HepG2 (cell line): ENCODE measurements around the gene BICRA. TPM values are rescaled to one million over a fixed set of nuclear protein-coding genes. Genes with fewer than 3 reads are reported as not detected.
A peak's percentile ranks its signal among the peaks of the same experiment; 100 is the strongest.

Experiments
- ATAC-seq: fragments of 200-7000 bp; cut with Tn5 transposase; 3 replicates; pipeline ENCODE4 v1.9.1; 2020; ENCODE audit warnings: mild to moderate bottlenecking, moderate library complexity
- BruUV-seq: library from RNA; stranded (reverse); fragments of 400-500 nt; replicated peaks from 2 replicates; lab custom pipeline; 2021; lab: Mats Ljungman, UMichigan
- CTCF ChIA-PET: fragments of 300-600 bp; formaldehyde crosslinking; extraction: SDS; loops from one replicate; lab custom pipeline; 2021; ENCODE audit warnings: low total read pairs, inconsistent platforms, low intra/inter-chr PET ratio; lab: Yijun Ruan, JAX
- POLR2A ChIA-PET: fragments of 350-600 bp; sonication (Branson Sonifier 250); formaldehyde crosslinking; loops from one replicate; lab custom pipeline; 2020; ENCODE audit warnings: antibody characterized with exemption, inconsistent platforms; lab: Yijun Ruan, JAX
- DNase-seq: peaks from one replicate; pipeline ENCODE4 v3.0.0-alpha.2; 2015; ENCODE audit warnings: low spot score
- FAIRE-seq: peaks from 3 replicates; lab custom pipeline; 2011; peaks lifted over from hg19 to GRCh38; lab: Jason Lieb, UNC
- H2AFZ ChIP-seq: one replicate; pipeline ENCODE4 v1.6.1; 2011; ENCODE audit warnings: low read length, inconsistent platforms
- H3K27ac ChIP-seq: fragments of 300-600 bp; 3 replicates; pipeline ENCODE4 v1.8.0; 2011; ENCODE audit warnings: mixed run types, mild to moderate bottlenecking, mixed read lengths, low read length, inconsistent platforms; ENCODE audit not compliant: insufficient read depth; ENCODE audit errors: extremely low read length
- H3K27me3 ChIP-seq, 2 experiments: fragments of 200-600 bp in 1 of 2; 2 replicates in 1 of 2; 3 replicates in 1 of 2; pipeline versions ENCODE4 v1.6.0 to v1.8.0; 2011; ENCODE audit warnings: low read length in 2 of 2, mild to moderate bottlenecking in 2 of 2, moderate library complexity in 2 of 2, inconsistent platforms in 1 of 2; ENCODE audit not compliant: insufficient read depth in 2 of 2, control insufficient read depth in 1 of 2
- H3K36me3 ChIP-seq, 2 experiments: fragments of 200-600 bp in 1 of 2; replicated peaks in 1 of 2; 2 replicates in 1 of 2; 3 replicates in 1 of 2; pipeline versions ENCODE4 v1.5.1 to v1.8.0; 2011; ENCODE audit warnings: low read length in 2 of 2, inconsistent platforms in 1 of 2; ENCODE audit not compliant: insufficient read depth in 2 of 2, control insufficient read depth in 1 of 2
- H3K4me1 ChIP-seq: 2 replicates; pipeline ENCODE4 v1.5.1; 2012; ENCODE audit warnings: low read length, inconsistent platforms; ENCODE audit not compliant: insufficient read depth
- H3K4me2 ChIP-seq: 2 replicates; pipeline ENCODE4 v1.6.0; 2011; ENCODE audit warnings: low read depth, low read length, inconsistent platforms
- H3K4me3 ChIP-seq, 3 experiments: fragments of 200-600 bp in 1 of 3; sonication (generic), shearing (Covaris generic) in 1 of 3; replicated peaks in 1 of 3; 2 replicates each; pipeline ENCODE4 v1.5.1; 2011 to 2016; ENCODE audit warnings: low read length in 3 of 3, inconsistent platforms in 2 of 3, low read depth in 2 of 3, mild to moderate bottlenecking in 2 of 3, control low read depth in 1 of 3, mixed read lengths in 1 of 3; ENCODE audit not compliant: insufficient read depth in 1 of 3
- H3K79me2 ChIP-seq: one replicate; pipeline ENCODE4 v1.6.1; 2011; ENCODE audit warnings: low read length, inconsistent platforms; ENCODE audit not compliant: insufficient read depth
- H3K9ac ChIP-seq: 2 replicates; pipeline ENCODE4 v1.6.0; 2011; ENCODE audit warnings: mild to moderate bottlenecking, low read depth, low read length, inconsistent platforms; ENCODE audit not compliant: insufficient read depth
- H3K9me3 ChIP-seq: 2 replicates; pipeline ENCODE4 v1.5.1; 2012; ENCODE audit warnings: mild to moderate bottlenecking, low read length
- H4K20me1 ChIP-seq: 2 replicates; pipeline ENCODE4 v1.6.0; 2011; ENCODE audit warnings: inconsistent platforms, mild to moderate bottlenecking, low read length, moderate library complexity; ENCODE audit not compliant: insufficient read depth
- ATF4 ChIP-seq, 2 experiments: fragments of 450-650 bp in 1 of 2; sonication (generic) in 1 of 2; formaldehyde crosslinking; IDR thresholded peaks; 2 replicates each; pipeline versions ENCODE4 v1.5.0 to v1.8.0; 2020 to 2022; ENCODE audit warnings: mild to moderate bottlenecking in 1 of 2, missing genetic modification reagents in 1 of 2
- EED ChIP-seq: sonication (generic); formaldehyde crosslinking; IDR thresholded peaks from 2 replicates; pipeline ENCODE4 v1.5.0; 2020; ENCODE audit warnings: mild to moderate bottlenecking, missing genetic modification reagents
- FOSL2 ChIP-seq: sonication (generic); formaldehyde crosslinking; IDR thresholded peaks from 2 replicates; pipeline ENCODE4 v1.4.0; 2020; ENCODE audit warnings: missing genetic modification reagents
- IKZF4 ChIP-seq: sonication (generic); formaldehyde crosslinking; IDR thresholded peaks from 2 replicates; pipeline ENCODE4 v1.5.1; 2020; ENCODE audit warnings: borderline replicate concordance, mild to moderate bottlenecking, low read depth, missing genetic modification reagents; ENCODE audit errors: not compliant biosample characterization
- NCOA5 ChIP-seq: sonication (generic); formaldehyde crosslinking; IDR thresholded peaks from 2 replicates; pipeline ENCODE4 v1.4.0; 2020; ENCODE audit warnings: missing genetic modification reagents
- NFKB2 ChIP-seq: sonication (generic); formaldehyde crosslinking; IDR thresholded peaks from 2 replicates; pipeline ENCODE4 v1.4.0; 2020; ENCODE audit warnings: missing genetic modification reagents, borderline replicate concordance
- RXRB ChIP-seq: IDR thresholded peaks from 2 replicates; pipeline ENCODE4 v1.6.1; 2016; ENCODE audit warnings: borderline replicate concordance, missing genetic modification reagents, missing compliant biosample characterization
- WGBS: methylation state at CpG from one replicate; pipeline ENCODE4 v1.1.6; 2017; ENCODE audit warnings: low lambda C conversion rate; 5-methylcytosine and 5-hydroxymethylcytosine counted together
- in situ Hi-C: cut with HindIII; loops from 2 replicates; pipeline ENCODE4 v1.10.0; 2017; ENCODE audit warnings: low pct_unique_long_range_greater_than_20kb; ENCODE audit not compliant: extremely low pct_ligation_motif_present
- intact Hi-C: fragments of 100-400 bp; cut with micrococcal nuclease; formaldehyde crosslinking; loops from one replicate; pipeline ENCODE4 v1.10.0; 2022; ENCODE audit not compliant: unreplicated experiment
- polyA plus RNA-seq, 8 experiments: library from polyadenylated mRNA; depleted of rRNA in 3 of 8; stranded (reverse) in 7 of 8; unstranded in 1 of 8; fragments of >200 nt; fragmentation: Illumina TruSeq in 4 of 8; extraction: Trizol in 4 of 8; gene quantifications; 2 replicates each; pipeline versions ENCODE4 v1.2.1 to v1.2.3, GENCODE V29; 2011 to 2016; ENCODE audit warnings: low read depth in 4 of 8, missing spikeins in 1 of 8, mixed read lengths in 1 of 8; ENCODE audit not compliant: insufficient read depth in 1 of 8
- total RNA-seq, 5 experiments: library from RNA; depleted of rRNA; stranded (reverse); fragments of >200 nt; fragmentation: Illumina TruSeq; extraction: Trizol; gene quantifications; 2 replicates each; pipeline ENCODE4 v1.2.3, GENCODE V29; 2016; ENCODE audit warnings: low read depth in 1 of 5
- TF ChIP-seq, protein P1 (sequence below): sonication (generic); formaldehyde crosslinking; IDR thresholded peaks from 2 replicates; pipeline ENCODE4 v1.4.0; 2020; ENCODE audit warnings: missing genetic modification reagents
- TF ChIP-seq, protein P2 (sequence below): sonication (generic); formaldehyde crosslinking; IDR thresholded peaks from 2 replicates; pipeline ENCODE4 v1.4.0; 2020; ENCODE audit warnings: mild to moderate bottlenecking, missing genetic modification reagents

The BICRA gene
- total and polyA plus RNA-seq, 2 of the 13 experiments (the other 11 are each of a cell fraction or from before 2014, with no cell fraction given) = 0.55 to 0.71 TPM

DNA sequence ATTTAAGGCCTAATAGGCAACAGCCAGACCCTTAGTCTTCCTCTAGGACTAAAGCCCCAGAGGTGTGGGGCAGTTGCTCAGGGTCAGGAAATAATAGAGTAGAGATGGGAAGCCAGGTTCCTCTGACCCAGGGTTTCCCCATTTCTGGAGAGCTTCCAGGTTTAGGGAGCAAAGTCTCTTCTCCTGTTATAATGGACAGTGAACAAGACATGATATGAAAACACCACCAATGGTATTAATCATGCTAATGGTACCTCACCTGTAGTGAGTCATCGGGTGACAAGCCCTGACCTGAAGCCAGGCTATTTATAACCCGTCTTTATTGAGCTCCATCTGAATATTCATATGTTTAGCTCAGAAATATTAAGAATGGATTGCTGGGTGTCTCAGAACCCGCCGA is 24.6 kb downstream of the BICRA start:
- Histone ChIP-seq H3K9me3 (no peaks in the 10 kb centered on the region), H3K4me3 (no peak overlapping the region), H3K27ac (no peak overlapping the region), H2AFZ (no peak overlapping the region), H3K27me3 (no peaks in the 10 kb centered on the region), H3K9ac (no peak overlapping the region), H3K36me3 (no peaks in the 10 kb centered on the region), H4K20me1 (0 out of 2 replicates have a peak, but pooled peaks cover 5% of the 10 kb centered on the region), H3K4me2 (no peak overlapping the region)
- FAIRE-seq = peak; percentile 39
- peak; percentile 44 for DNase-seq
- WGBS = 100% methylated on average over 2 of the region's 4 CpGs
- CTCF ChIA-PET = no interaction called here
- BruUV-seq = no TSS peak
- intact Hi-C loops = no loop called here
- TF ChIP-seq FOSL2 (CRISPR knock-in tag) = 0 out of 2 replicates have a peak, but pooled peaks have one; percentile 36
- TF ChIP-seq, protein P1, sequence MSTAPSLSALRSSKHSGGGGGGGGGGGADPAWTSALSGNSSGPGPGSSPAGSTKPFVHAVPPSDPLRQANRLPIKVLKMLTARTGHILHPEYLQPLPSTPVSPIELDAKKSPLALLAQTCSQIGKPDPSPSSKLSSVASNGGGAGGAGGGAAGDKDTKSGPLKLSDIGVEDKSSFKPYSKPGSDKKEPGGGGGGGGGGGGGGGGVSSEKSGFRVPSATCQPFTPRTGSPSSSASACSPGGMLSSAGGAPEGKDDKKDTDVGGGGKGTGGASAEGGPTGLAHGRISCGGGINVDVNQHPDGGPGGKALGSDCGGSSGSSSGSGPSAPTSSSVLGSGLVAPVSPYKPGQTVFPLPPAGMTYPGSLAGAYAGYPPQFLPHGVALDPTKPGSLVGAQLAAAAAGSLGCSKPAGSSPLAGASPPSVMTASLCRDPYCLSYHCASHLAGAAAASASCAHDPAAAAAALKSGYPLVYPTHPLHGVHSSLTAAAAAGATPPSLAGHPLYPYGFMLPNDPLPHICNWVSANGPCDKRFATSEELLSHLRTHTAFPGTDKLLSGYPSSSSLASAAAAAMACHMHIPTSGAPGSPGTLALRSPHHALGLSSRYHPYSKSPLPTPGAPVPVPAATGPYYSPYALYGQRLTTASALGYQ = no peak
- TF ChIP-seq IKZF4 (CRISPR knock-in tag) = no peak
- no peak for TF ChIP-seq EED (CRISPR knock-in tag)
- TF ChIP-seq NCOA5 (CRISPR knock-in tag) = no peak
- TF ChIP-seq, protein P2, sequence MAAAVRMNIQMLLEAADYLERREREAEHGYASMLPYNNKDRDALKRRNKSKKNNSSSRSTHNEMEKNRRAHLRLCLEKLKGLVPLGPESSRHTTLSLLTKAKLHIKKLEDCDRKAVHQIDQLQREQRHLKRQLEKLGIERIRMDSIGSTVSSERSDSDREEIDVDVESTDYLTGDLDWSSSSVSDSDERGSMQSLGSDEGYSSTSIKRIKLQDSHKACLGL (CRISPR knock-in tag) = no peak
- TF ChIP-seq RXRB (CRISPR knock-in tag) = no peak
- TF ChIP-seq ATF4 (CRISPR knock-in tag; IDR thresholded peaks at IDR 0.05) = no peak
- no peak for TF ChIP-seq NFKB2 (CRISPR knock-in tag)
- TF ChIP-seq, all 625 proteins: peak for 1
- Histone ChIP-seq H3K4me1 (peaks cover 12% of the 10 kb centered on the region), H3K79me2 (peaks cover 28% of the 10 kb centered on the region)
- POLR2A ChIA-PET = no interaction called here
- no peak; the same call in 2 of the 3 replicates for ATAC-seq
- in situ Hi-C loops = no loop called here
